Measurements from ENCODE around the gene XG.

- TF ChIP-seq TEAD4 (IDR thresholded peaks at IDR 0.05; ENCODE audit: low read depth, low read length) (no peak), CTCF (IDR thresholded peaks at IDR 0.05; ENCODE audit: control extremely low read depth in 1 of 3, insufficient read depth in 1 of 3, low read depth in 1 of 3, low read length in 3 of 3) (no peak), EP300 (IDR thresholded peaks at IDR 0.05; ENCODE audit: borderline replicate concordance in 1 of 2, low read depth in 2 of 2, low read length in 2 of 2) (no peak), ATF2 (IDR thresholded peaks at IDR 0.05; ENCODE audit: low read length) (no peak), ZNF274 (IDR thresholded peaks at IDR 0.05; ENCODE audit: borderline replicate concordance, extremely low read depth, low read length) (no peak), EZH2 (IDR thresholded peaks at IDR 0.05; ENCODE audit: low read depth, low read length, severe bottlenecking) (no peak), RAD21 (IDR thresholded peaks at IDR 0.05 in 1 of 2, conservative IDR thresholded peaks at IDR 0.05 in 1 of 2; ENCODE audit: low read depth in 2 of 2, low read length in 2 of 2) (no peak), POLR2A (IDR thresholded peaks at IDR 0.05; ENCODE audit: control extremely low read depth in 1 of 2, low read depth in 2 of 2, low read length in 2 of 2) (no peak), HDAC6 (IDR thresholded peaks at IDR 0.05; ENCODE audit: low read depth, low read length) (no peak), GABPA (IDR thresholded peaks at IDR 0.05; ENCODE audit: borderline replicate concordance, insufficient read depth, low read length) (no peak)
Measured at GRCh38 chrX:2718821-2719220, 33.0 kb upstream of the XG start.
